ENCODE data around the gene PRPF6. TPM values are rescaled to one million over a fixed set of nuclear protein-coding genes. Genes with fewer than 3 reads are reported as not detected.
A peak's percentile ranks its signal among the peaks of the same experiment; 100 is the strongest.

PRPF6 gene
- total and polyA plus RNA-seq, 2 donors (not counting 3 experiments of a cell fraction or from before 2014, with no cell fraction given) = 35.3 to 67.4 TPM

DNA sequence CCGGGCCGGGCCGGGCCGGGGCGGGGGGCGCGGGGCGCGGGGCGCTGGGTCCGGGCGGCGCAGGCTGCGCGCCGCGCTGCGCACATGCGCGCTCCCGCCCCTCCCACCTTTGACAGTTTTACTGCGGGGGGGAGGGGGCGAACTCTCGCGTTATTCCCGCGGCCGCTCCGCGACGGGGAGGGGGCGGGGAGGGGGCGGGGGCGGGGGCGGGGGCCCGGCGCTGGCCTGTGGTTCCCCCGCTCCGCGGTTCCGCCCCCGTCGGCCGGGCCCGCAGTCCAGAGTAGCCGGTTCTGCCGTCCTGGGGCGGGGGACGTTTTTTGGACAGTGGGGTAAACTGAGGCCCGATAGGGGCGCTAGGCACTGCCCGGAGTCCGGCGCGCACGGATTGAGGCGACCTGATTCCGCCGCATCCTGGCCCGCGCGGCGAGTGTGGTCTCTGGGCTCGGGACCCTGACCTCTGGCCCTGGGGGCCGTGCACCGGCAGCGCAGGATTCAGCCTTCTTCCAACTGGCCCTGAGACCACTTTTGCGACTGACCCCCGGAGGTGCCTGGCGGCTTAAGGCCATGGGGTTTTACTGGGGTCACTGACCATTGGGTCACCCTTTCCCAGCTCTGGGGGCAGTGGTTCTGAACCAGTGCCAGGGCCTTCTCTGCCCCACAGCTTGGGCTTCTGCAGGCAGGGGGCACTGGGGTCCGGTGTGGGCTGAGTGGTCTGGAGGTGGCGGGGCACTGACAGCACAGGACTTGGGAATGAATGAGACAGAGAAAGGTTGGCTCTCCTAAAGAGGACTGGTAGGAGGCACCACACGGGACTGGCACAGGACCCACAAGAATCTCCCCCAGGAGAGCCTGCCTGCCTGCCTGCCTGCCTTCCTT lies 10.9 kb upstream of the PRPF6 start, which contains the start of gene ZNF512B:
Gene ZNF512B (minus strand): TSS at position 93 of the 876 bp plus-strand sequence. CDS start 1,980 bp downstream, outside the sequence.
- TSS peak; percentile 27 for BruUV-seq (replicated peaks)
- intact Hi-C loops (cut with micrococcal nuclease) = no loop called here
- ChIA-PET CTCF (no interaction called here), POLR2A (no interaction called here)
- Histone ChIP-seq H3K4me3 (replicated peaks in 1 of 3; ENCODE audit: insufficient read depth in 1 of 3, low read depth in 1 of 3, low read length in 3 of 3) (peak within 1 kb of the TSS; percentile 25 to 59 (median 57)), H3K4me1 (ENCODE audit: control insufficient read depth, extremely low read depth, insufficient read depth, low read length) (peaks cover 23% of the 10 kb centered on the region), H3K9ac (replicated peaks; ENCODE audit: extremely low read depth, insufficient read depth, low read length) (peak within 1 kb of the TSS; percentile 79), H3K79me2 (ENCODE audit: control insufficient read depth, insufficient read depth, low read length) (peaks cover 7% of the 10 kb centered on the region), H3K4me2 (ENCODE audit: insufficient read depth, low read length) (peak within 1 kb of the TSS; percentile 67), H4K20me1 (replicated peaks; ENCODE audit: control insufficient read depth, extremely low read depth, insufficient read depth, low read length) (no peaks in the 10 kb centered on the region), H3K9me3 (replicated peaks; ENCODE audit: control insufficient read depth, insufficient read depth, low read length) (no peaks in the 10 kb centered on the region), H3K36me3 (ENCODE audit: control insufficient read depth in 2 of 2, extremely low read depth in 1 of 2, insufficient read depth in 2 of 2, low read length in 2 of 2) (peaks cover 5 to 15% of the 10 kb centered on the region in 2 experiments), H3K27me3 (ENCODE audit: control insufficient read depth in 2 of 2, insufficient read depth in 2 of 2, low read length in 2 of 2) (no peaks in the 10 kb centered on the region), H3K9me1 (replicated peaks; ENCODE audit: control insufficient read depth, extremely low read depth, insufficient read depth, low read length) (no peaks in the 10 kb centered on the region), H2AFZ (ENCODE audit: low read depth, low read length) (peak within 1 kb of the TSS; percentile 46), H3K27ac (ENCODE audit: insufficient read depth, low read depth, low read length) (peak within 1 kb of the TSS; percentile 10)
- FAIRE-seq (peak; percentile 70), DNase-seq (ENCODE audit: low read depth, low spot score) (no peak)
- TF ChIP-seq, protein P1, sequence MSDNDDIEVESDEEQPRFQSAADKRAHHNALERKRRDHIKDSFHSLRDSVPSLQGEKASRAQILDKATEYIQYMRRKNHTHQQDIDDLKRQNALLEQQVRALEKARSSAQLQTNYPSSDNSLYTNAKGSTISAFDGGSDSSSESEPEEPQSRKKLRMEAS (IDR thresholded peaks at IDR 0.05; ENCODE audit: insufficient read depth, insufficient read length) = no peak
- peak; percentile 66 for TF ChIP-seq MYC (IDR thresholded peaks at IDR 0.05; ENCODE audit: low read depth, low read length)
- dilution Hi-C loops (cut with MboI; ENCODE audit: extremely low pct_ligation_motif_present, low sequenced_read_pairs) = no loop called here

DNA sequence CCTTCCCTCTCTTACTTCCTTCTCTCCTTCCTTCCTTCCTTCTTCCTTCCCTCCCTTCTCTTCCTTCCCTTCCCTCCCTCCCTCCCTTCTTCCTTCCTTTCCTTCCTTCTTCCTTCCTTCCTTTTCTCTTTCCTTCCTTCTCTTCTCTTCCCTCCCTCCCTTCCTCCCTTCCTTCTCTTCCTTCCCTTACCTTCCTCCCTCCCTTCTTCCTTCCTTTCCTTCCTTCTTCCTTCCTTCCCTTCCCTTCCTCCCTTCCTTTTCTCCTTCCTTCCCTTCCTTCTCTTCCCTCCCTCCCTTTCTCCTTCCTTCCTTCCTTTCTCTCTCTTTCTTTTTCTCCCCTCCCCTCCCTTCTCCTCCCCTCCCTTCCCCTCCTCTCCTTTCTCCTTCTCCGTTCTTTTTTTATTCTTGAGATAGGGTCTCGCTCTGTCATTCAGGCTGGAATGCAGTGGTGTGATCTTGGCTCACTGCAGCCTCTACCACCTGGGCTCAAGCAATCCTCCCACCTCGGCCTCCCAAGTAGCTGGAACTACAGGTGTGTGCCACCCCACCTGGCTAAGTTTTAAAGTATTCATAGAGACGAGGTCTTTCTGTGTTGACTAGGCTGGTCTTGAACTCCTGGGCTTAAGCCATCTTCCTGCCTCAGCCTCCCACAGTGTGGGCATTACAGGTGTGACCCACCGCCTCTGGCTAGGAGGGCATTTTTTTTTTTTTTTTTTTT lies 10.1 kb upstream of the PRPF6 start:
- no peak overlapping the region for H2AFZ ChIP-seq (ENCODE audit: low read depth, low read length)
- ChIA-PET CTCF (interaction anchor here (1.8 kb wide), 1 partner anchor 10 kb away, joined by 6 read pairs; no protein-coding TSS in a partner anchor), POLR2A (interaction anchor here (0.7 kb wide), 1 partner anchor 19 kb away, joined by 6 read pairs; no protein-coding TSS in a partner anchor)
- H3K4me3 ChIP-seq (replicated peaks in 1 of 3; ENCODE audit: insufficient read depth in 1 of 3, low read depth in 1 of 3, low read length in 3 of 3) = no peak overlapping the region
- TF ChIP-seq, protein P1 (IDR thresholded peaks at IDR 0.05; ENCODE audit: insufficient read depth, insufficient read length) = no peak
- TF ChIP-seq MYC (IDR thresholded peaks at IDR 0.05; ENCODE audit: low read depth, low read length) (no peak), FOS (IDR thresholded peaks at IDR 0.05; ENCODE audit: borderline replicate concordance, insufficient read depth, low read length) (no peak), JUN (IDR thresholded peaks at IDR 0.05; ENCODE audit: borderline replicate concordance, insufficient read depth, insufficient read length, low read depth) (no peak), POLR2AphosphoS5 (IDR thresholded peaks at IDR 0.05; ENCODE audit: insufficient read depth, low read depth, low read length) (no peak), POLR2A (IDR thresholded peaks at IDR 0.05; ENCODE audit: low read depth, low read length) (no peak), GATA2 (IDR thresholded peaks at IDR 0.05; ENCODE audit: insufficient read depth, insufficient read length, low read depth, low read length) (no peak), EZH2 (IDR thresholded peaks at IDR 0.05; ENCODE audit: borderline replicate concordance, low read depth, low read length, severe bottlenecking) (no peak)
- TF ChIP-seq, protein P2, sequence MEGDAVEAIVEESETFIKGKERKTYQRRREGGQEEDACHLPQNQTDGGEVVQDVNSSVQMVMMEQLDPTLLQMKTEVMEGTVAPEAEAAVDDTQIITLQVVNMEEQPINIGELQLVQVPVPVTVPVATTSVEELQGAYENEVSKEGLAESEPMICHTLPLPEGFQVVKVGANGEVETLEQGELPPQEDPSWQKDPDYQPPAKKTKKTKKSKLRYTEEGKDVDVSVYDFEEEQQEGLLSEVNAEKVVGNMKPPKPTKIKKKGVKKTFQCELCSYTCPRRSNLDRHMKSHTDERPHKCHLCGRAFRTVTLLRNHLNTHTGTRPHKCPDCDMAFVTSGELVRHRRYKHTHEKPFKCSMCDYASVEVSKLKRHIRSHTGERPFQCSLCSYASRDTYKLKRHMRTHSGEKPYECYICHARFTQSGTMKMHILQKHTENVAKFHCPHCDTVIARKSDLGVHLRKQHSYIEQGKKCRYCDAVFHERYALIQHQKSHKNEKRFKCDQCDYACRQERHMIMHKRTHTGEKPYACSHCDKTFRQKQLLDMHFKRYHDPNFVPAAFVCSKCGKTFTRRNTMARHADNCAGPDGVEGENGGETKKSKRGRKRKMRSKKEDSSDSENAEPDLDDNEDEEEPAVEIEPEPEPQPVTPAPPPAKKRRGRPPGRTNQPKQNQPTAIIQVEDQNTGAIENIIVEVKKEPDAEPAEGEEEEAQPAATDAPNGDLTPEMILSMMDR (IDR thresholded peaks at IDR 0.05; ENCODE audit: extremely low read depth in 1 of 2, insufficient read depth in 1 of 2, low read depth in 1 of 2, low read length in 2 of 2) = no peak
- no peaks in the 10 kb centered on the region for H3K9me1 ChIP-seq (replicated peaks; ENCODE audit: control insufficient read depth, extremely low read depth, insufficient read depth, low read length)
- dilution Hi-C loops (cut with MboI; ENCODE audit: extremely low pct_ligation_motif_present, low sequenced_read_pairs) = no loop called here
- peaks cover 7% of the 10 kb centered on the region for H3K79me2 ChIP-seq (ENCODE audit: control insufficient read depth, insufficient read depth, low read length)
- intact Hi-C loops (cut with micrococcal nuclease) = no loop called here
- no peaks in the 10 kb centered on the region for H3K9me3 ChIP-seq (replicated peaks; ENCODE audit: control insufficient read depth, insufficient read depth, low read length)
- no peaks in the 10 kb centered on the region for H3K27me3 ChIP-seq (ENCODE audit: control insufficient read depth in 2 of 2, insufficient read depth in 2 of 2, low read length in 2 of 2)
- peaks cover 5 to 15% of the 10 kb centered on the region in 2 experiments for H3K36me3 ChIP-seq (ENCODE audit: control insufficient read depth in 2 of 2, extremely low read depth in 1 of 2, insufficient read depth in 2 of 2, low read length in 2 of 2)
- DNase-seq (ENCODE audit: low read depth, low spot score) (no peak), FAIRE-seq (no peak)
- no TSS peak for BruUV-seq (replicated peaks)
- H3K4me1 ChIP-seq (ENCODE audit: control insufficient read depth, extremely low read depth, insufficient read depth, low read length) = peaks cover 23% of the 10 kb centered on the region
- H3K9ac ChIP-seq (replicated peaks; ENCODE audit: extremely low read depth, insufficient read depth, low read length) = no peak overlapping the region
- no peak overlapping the region for H3K27ac ChIP-seq (ENCODE audit: insufficient read depth, low read depth, low read length)
- H4K20me1 ChIP-seq (replicated peaks; ENCODE audit: control insufficient read depth, extremely low read depth, insufficient read depth, low read length) = no peaks in the 10 kb centered on the region
- no peak overlapping the region for H3K4me2 ChIP-seq (ENCODE audit: insufficient read depth, low read length)
